Activated gamma-delta T cell treated with anti-CD3 and anti-CD28 coated beads, Interleukin-2, amount 50 U/mL, for 16 hours (primary cell): ENCODE measurements around the gene ZFR.
A peak's percentile ranks its signal among the peaks of the same experiment; 100 is the strongest.
"Not testable (repeated sequence)": the region's sequence is repeated elsewhere in the genome, so short reads cannot be mapped to it uniquely, and the experiment has no call there.

Experiments
- DNase-seq: peaks from one replicate; pipeline ENCODE4 v3.0.0-alpha.2; 2020; ENCODE audit warnings: low read depth

The ZFR gene

GRCh38 chr5:32319926-32320543 is 124.5 kb downstream of the ZFR start:
- DNase-seq: no peak

GRCh38 chr5:32319392-32319791 is 125.1 kb downstream of the ZFR start:
- DNase-seq: no peak

GRCh38 chr5:32317041-32317440 is 127.5 kb downstream of the ZFR start:
- DNase-seq: no peak

GRCh38 chr5:32315221-32316014 is 129.1 kb downstream of the ZFR start:
- no peak for DNase-seq

- DNase-seq: no peak
Measured at GRCh38 chr5:32314658-32315057, 129.9 kb downstream of the ZFR start.

- DNase-seq: not testable (repeated sequence)
Measured at GRCh38 chr5:32314152-32314488, 130.4 kb downstream of the ZFR start.

- DNase-seq: peak; percentile 99
Measured at GRCh38 chr5:32312595-32313332, 131.8 kb downstream of the ZFR start, which contains the start of gene MTMR12. MTMR12 (minus strand) TSS chr5:32312939; CDS start chr5:32312838, 101 bp downstream.

- DNase-seq: peak; percentile 4
Measured at GRCh38 chr5:32312197-32312594, 132.3 kb downstream of the ZFR start.

- no peak for DNase-seq
Measured at GRCh38 chr5:32311404-32312196, 132.9 kb downstream of the ZFR start.

- no peak for DNase-seq
Measured at GRCh38 chr5:32309761-32310160, 134.8 kb downstream of the ZFR start.

GRCh38 chr5:32308946-32309345 is 135.6 kb downstream of the ZFR start:
- no peak for DNase-seq

GRCh38 chr5:32307769-32308194 is 136.8 kb downstream of the ZFR start:
- no peak for DNase-seq

GRCh38 chr5:32304622-32305021 is 139.9 kb downstream of the ZFR start:
- DNase-seq: no peak
